GM12892 (cell line): ENCODE measurements around the gene NLGN4Y.

Experiments
- POLR2A ChIP-seq: IDR thresholded peaks from 2 replicates; pipeline ENCODE4 v1.6.1; 2011; ENCODE audit warnings: low read depth, low read length, control low read depth
- POLR2AphosphoS5 ChIP-seq: IDR thresholded peaks from 2 replicates; pipeline ENCODE4 v1.6.1; 2011; ENCODE audit warnings: low read depth, low read length, control low read depth

GRCh38 chrY:14798010-14798409 is 273.7 kb downstream of the NLGN4Y start:
- no peak for TF ChIP-seq POLR2AphosphoS5
- TF ChIP-seq POLR2A, result no peak
